GM23338 (cell line): Measurements from ENCODE around the gene REG1A.

Experiments used
- CREB1 ChIP-seq: fragments of 250-450 bp; sonication (Bioruptor Pico); IDR thresholded peaks from 2 replicates; pipeline ENCODE4 v1.5.0; 2020; ENCODE audit warnings: low read depth, mild to moderate bottlenecking, moderate library complexity
- CTCF ChIP-seq, 2 experiments: fragments of 200-600 bp in 1 of 2; sonication (generic) in 1 of 2; conservative IDR thresholded peaks; 2 replicates each; pipeline versions ENCODE4 v1.5.1 to v1.6.1; 2016 to 2017; ENCODE audit warnings: antibody characterized with exemption in 2 of 2, low read depth in 2 of 2, mild to moderate bottlenecking in 2 of 2, moderate library complexity in 1 of 2
- EZH2 ChIP-seq: fragments of 200-600 bp; sonication (generic); IDR thresholded peaks from one replicate; pipeline ENCODE4 v1.8.0; 2017; ENCODE audit warnings: antibody characterized with exemption, mild to moderate bottlenecking, low read depth; ENCODE audit not compliant: unreplicated experiment
- EZH2phosphoT487 ChIP-seq: fragments of 200-600 bp; sonication (generic); IDR thresholded peaks from one replicate; pipeline ENCODE4 v1.8.1; 2018; ENCODE audit warnings: antibody characterized with exemption; ENCODE audit not compliant: unreplicated experiment
- POLR2AphosphoS5 ChIP-seq: IDR thresholded peaks from 2 replicates; pipeline ENCODE4 v1.6.1; 2016; ENCODE audit warnings: antibody characterized with exemption, low read depth

GRCh38 chr2:79139423-79139822 lies 19.1 kb downstream of the REG1A start:
- TF ChIP-seq EZH2phosphoT487 (no peak), CTCF (conservative IDR thresholded peaks at IDR 0.05; ENCODE audit: low read depth in 2 of 2) (no peak), EZH2 (no peak), POLR2AphosphoS5 (no peak), CREB1 (CRISPR knock-in tag) (no peak)
